ENCODE measurements around the gene ARL4A.
"Not testable (repeated sequence)": the region's sequence is repeated elsewhere in the genome, so short reads cannot be mapped to it uniquely, and the experiment has no call there.

Gene ARL4A, protein sequence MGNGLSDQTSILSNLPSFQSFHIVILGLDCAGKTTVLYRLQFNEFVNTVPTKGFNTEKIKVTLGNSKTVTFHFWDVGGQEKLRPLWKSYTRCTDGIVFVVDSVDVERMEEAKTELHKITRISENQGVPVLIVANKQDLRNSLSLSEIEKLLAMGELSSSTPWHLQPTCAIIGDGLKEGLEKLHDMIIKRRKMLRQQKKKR

DNA sequence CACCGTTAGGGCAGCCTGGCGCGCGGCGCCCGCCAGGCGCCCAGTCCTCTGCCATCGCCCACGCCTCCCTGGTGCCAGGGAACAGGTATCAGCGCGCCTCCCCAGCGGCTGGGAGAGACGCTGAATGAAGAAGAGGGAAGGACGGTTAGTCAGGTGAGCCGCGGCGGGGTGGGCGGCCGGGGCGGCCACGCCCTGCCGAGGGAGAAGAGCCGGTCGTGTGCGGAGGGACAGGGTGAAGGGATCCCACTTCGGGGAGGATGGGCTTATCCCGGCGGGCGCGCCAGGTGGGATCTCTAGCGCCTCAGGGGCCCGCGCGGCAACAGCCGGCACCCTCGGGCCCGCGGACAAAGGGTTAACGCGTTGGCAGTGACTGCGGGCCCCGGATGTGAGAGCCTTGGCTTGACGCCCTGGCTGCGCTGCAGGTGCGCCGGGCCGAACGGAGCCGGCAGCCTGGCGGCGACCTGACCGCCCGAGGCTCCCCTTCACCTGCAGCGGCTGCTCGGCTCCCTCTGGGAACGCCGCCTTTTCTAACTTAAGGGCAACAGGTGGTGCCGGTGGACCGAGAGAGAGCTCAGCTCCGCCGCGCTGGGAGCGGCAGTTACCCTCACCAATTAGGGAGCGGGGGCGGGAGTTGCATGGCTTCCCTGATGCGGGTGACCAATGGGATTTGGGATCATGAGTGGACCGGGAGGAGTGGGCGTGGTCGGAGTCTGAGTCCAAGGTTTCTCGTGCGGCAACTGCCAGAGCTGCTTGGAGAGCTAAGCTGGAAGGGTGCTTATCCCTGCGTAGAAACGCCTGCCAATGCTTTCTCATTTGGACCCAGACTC is at the start of gene ARL4A:
ARL4A (plus strand) TSS at position 743 of the 827 bp plus-strand sequence. CDS start 622 bp downstream, outside the sequence.
- peak; percentile 94 for DNase-seq (ENCODE audit: low spot score)

DNA sequence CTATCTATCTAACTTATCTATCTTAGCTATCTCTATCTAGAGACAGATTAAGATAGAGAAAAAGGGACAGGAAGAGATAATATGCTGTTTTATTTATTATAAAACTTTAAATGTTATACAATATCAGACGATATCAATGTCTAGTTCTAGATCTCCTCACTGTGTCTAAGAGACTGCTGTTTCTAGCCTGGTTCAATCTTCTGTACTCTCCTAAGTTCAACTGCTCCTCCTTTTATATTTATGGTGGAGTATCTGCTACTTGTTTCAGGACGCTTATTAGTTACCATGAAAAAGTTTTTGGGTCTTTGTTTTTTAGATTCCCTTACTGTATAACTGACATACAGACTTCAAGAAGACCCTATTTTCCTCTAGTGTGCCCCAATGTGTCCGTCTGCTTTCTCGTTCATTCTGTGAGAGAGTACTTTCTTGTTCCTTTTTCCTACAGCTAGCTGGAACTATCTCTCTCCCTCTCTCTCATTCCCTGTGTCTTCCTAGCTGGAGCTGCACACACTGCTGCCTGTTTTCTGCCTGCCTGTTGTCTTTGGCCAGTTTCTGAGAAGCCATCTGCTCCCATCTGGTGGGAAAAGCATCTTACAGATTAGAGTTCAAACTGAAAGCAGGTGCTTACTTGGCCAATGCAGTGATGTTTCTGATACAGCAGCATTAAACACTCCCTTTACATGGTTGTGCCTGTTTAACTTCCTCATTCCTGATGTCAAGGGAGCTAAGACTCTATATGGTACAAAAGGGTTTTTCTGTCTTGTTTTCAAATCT is 49.4 kb upstream of the ARL4A start:
- DNase-seq (ENCODE audit: low spot score) = peak; percentile 48

DNA sequence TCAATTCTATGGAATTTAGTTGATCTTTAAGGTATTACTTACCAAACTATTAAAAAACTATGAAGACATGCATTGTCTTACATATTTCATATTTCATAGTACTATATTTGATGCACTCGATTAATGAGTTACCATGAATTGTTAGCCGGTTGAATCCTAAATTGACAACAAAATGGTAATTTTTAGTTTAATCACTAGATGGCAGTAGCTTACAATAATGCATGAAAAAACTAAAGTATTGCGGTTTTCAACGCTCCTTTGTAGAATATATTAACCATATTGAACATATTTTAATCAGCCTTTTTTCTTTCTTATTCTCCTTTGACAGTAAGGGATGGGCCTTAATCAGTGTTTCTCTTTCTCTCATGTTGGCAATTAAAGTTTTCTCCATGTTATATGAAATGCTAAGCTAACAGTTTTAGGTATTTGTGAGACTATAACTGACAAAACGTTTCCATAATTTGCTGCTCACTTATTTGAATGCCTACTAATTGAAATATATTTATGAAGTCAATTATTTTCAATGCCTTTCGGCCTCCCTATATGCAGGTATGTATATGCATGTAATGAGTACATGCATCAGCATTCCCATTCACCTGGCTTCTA is 48.5 kb upstream of the ARL4A start:
- DNase-seq (ENCODE audit: low spot score) = peak; percentile 79

GRCh38 chr7:12640299-12641096 is 46.9 kb upstream of the ARL4A start:
- no peak for DNase-seq (ENCODE audit: low spot score)

DNA sequence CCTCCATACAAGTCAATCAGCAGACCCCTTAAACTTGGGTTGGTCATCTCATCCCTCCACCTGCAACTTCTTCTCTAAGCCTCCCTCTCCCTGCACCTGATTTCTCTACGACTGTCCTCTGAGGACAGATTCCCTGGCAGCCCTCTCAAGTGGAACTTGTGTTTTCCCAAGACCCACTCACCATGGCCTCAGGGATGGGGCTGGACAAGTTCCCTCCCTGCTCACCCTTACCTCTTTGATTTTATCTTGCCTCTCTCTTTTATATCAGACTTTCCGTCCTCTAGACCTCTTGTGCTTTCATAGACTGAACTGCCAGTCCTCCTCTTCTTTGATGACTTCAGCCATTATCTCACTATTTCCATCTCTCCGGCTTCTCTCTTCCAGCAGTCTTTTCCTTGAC is 46.2 kb upstream of the ARL4A start:
- DNase-seq (ENCODE audit: low spot score) = no peak

DNA sequence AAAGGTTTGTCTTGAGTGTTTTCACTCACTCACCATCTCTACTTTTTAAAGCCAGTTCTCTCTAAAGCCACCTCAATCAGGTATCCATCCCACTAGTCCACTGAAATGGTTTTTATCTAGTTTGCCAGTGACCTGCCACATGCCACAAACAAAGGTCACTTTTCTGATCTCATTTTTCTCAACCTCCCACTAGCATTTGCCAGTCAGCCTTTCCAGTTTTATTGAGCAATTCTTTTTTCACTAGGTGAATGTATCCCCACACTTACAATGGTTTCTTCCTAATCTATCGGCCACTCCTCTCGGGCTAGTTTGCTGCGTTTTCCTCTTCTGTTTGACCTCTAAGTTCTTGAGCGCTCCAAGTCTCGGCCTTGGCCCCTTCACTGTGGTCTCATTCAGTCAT is 44.9 kb upstream of the ARL4A start:
- DNase-seq (ENCODE audit: low spot score) = no peak

GRCh38 chr7:12643001-12643643 is 44.3 kb upstream of the ARL4A start:
- no peak for DNase-seq (ENCODE audit: low spot score)

GRCh38 chr7:12643644-12644043 is 43.8 kb upstream of the ARL4A start:
- DNase-seq (ENCODE audit: low spot score) = no peak

DNA sequence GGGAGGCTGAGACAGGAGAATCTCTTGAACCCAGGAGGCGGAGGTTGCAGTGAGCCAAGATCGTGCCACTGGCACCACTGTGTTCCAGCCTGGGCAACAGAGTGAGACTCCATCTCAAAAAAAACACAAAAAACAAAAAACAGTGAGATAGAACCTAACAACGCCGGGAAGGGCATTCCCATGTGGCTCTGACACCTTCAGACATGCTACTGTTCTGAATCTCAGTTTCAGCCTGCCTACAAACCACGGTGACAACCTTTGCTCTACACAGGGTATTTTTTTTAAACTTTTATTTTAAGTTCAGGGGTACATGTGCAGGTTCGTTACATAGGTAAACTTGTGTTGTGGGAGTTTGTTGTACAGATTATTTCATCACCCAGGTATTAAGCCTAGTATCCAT is 42.2 kb upstream of the ARL4A start:
- DNase-seq (ENCODE audit: low spot score) = not testable (repeated sequence)

DNA sequence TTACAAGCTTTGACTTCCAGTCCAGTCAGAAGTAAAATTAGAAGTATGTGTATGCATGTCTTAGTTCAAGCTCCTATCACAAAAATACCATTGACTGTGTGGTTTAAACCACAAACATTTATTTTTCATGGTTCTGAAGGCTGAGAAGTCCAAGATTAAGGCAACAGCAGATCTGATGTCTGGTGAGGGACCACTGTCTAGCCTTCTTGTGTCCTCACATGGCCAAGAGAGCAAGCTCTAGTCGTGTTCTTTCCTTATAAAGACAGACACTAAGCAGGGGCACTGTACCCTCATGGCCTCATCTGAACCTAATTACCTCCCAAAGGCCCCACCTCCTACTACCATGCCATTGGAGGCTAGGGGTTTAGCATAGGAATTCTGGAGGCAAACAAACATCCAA is 41.3 kb upstream of the ARL4A start:
- no peak for DNase-seq (ENCODE audit: low spot score)

- DNase-seq (ENCODE audit: low spot score) = no peak
Measured at GRCh38 chr7:12647364-12648219, 39.8 kb upstream of the ARL4A start.

DNA sequence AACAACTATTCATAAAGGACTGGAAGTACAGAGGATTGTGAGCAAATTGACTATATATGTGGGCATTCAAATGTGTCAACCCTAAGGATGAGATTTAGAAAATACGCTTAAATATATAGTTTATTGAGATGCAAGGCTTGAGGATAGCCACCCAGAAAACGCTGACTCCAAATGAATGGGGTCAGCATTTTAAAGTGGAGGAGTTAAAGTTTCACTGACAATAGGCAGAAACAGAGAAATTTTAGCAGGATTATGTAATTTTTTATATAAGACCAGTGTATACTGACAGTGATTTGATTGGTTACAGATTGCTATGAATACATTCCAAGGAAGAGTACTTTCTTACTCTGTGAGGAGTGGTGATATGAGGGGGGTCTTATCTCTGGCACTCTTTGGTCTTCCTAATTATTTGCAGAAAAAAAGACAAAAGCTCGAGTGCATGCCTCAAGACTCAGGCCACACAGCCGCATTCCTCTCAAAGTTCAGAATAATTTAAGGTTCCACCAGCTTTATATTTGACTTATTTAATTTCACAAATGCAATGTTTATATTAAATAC is 38.6 kb upstream of the ARL4A start:
- no peak for DNase-seq (ENCODE audit: low spot score)

GRCh38 chr7:12649348-12649747 is 38.1 kb upstream of the ARL4A start:
- no peak for DNase-seq (ENCODE audit: low spot score)

DNA sequence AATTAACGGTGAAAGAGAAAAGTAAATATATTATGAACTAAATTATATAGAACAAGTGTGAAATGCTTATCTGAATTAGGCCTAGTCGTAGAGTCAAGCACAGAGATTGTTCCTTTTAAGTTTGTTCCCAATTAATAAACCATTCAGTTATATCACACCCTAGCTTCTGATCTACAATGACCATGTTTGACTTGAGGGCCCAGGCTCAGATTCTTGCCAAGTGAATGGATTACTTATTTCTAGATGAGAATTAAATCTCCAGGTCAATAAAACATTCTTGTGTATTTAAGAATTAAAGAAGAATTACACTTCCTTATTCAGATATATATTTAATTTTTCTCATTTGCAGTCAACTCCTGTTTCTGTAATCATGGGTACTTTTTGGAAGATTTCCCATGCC is 37.4 kb upstream of the ARL4A start:
- DNase-seq (ENCODE audit: low spot score) = no peak

- DNase-seq (ENCODE audit: low spot score) = no peak
Measured at GRCh38 chr7:12653110-12653509, 34.3 kb upstream of the ARL4A start.

DNA sequence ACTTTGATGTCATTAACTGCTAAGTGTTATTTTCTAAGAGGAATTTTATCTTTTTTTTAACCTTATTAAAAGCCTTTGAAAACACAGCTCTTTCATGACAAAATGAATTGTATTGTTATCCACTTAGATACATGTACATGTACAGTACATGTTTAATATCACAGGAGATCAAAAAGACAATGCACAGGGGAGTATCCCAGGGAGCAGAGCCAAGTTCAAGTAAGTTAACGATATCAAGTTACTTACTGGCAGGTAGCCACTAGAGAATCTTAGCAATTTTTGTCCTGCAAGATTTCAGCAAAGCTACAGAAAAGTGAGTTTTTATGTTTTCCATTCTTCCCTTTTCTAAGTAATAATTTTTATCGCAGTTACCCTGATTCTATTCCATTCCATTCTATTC is 33.9 kb upstream of the ARL4A start:
- DNase-seq (ENCODE audit: low spot score) = no peak

GRCh38 chr7:12655161-12655560 is 32.3 kb upstream of the ARL4A start:
- no peak for DNase-seq (ENCODE audit: low spot score)

DNA sequence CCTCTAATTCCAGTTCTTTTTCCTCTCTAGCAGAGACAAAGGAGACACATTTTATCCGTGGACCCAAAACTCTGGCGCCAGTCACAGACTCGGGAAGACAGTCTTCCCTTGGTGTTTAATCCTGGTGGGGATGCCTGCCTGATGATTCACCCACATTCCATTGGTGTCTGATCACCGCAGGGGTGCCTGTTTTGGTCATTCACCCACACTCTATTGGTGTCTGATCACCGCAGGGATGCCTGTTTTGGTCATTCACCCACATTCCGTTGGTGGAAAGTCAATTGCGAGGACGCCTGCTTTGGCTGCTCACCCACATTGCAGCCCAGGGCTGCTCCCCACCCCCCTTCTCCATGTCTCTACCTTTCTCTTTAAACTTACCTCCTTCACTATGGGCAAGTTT is 27.0 kb upstream of the ARL4A start:
- not testable (repeated sequence) for DNase-seq (ENCODE audit: low spot score)

DNA sequence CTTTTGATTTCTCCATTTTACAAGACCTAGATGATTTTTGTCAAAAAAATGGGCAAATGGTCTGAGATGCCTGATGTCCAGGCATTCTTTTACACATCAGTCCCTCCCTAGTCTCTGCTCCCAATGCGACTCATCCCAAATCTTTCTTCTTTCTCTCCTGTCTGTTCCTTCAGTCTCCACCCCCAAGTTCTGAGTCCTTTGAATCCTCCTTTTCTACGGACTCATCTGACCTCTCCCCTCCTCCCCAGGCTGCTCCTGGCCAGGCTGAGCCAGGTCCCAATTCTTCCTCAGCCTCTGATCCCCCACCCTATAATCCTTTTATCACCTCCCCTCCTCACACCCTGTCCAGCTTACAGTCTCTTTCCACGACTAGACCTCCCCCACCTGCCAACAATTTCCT is 26.4 kb upstream of the ARL4A start:
- DNase-seq (ENCODE audit: low spot score) = not testable (repeated sequence)

- DNase-seq (ENCODE audit: low spot score) = no peak
Measured at GRCh38 chr7:12661581-12661980, 25.9 kb upstream of the ARL4A start.

All from NAMALWA (cell line).